Measurements from ENCODE around the gene STPG3.

DNA sequence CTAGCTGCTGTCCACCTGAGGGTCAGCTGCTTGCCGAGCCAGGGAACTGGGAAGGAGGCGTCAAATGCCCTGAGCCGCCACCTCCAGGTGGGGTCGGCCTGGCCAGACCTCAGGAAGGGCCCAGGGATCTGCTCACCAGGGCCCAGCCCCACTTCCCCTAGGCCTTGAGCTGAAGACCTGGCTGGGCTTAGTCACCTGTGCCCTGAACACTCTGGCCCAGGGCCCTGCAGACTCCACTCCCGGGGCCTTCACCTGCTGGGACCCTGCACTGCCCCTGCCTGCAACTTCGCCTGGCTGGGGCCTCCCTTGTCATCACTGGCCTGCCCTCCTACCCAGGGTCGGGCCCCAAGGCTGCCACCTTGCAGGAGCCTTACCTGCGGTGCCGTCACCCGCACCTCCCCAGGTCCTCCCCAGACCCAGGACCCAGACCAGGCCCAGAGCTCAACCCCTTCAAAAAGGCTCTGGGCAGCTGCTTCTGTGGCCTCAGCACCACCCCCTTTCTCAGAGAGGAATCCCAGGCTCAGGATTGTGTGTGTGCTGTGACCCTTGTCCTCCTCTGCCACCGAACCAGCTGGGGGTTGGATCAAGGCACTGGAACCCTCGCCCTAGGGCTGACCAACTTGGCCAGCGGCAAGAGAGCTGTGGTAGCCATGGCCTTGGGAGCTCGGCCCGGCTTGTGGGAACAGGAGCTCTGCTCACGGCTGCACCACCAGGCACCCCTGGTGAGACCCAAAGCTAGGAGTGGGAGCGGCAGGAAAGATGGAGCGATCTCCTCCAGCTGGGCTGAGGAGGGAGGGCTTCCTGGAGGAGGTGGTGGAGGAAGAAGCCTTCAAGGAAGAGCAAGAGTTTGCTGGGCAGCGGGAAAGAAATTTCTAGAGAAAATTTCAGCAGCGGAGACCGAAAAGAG lies 2.9 kb downstream of the STPG3 start:
- TF ChIP-seq GATA2 (IDR thresholded peaks at IDR 0.05; ENCODE audit: low read depth, low read length), result no peak
- TF ChIP-seq GATA3 (IDR thresholded peaks at IDR 0.05; ENCODE audit: low read depth, low read length), result no peak
